Measurements from ENCODE around the gene FAM234B.

DNA sequence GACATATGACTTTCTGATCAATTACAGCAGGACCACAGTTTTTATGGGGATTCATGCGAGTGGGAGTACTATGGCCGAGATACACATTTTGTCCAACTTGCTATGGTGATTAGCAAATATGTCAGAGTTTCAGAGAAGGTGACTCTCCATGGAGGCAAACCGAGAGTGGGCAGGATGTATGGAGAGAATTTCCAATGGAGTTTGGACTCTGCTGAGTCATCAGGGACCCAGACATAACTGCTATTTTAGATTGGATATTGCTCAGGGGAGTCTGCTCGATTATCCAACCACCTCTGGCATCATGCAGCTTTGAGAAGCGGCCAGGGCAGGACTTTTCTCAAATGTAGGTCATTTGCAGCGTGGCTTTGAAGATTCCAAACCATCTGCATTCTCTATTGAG is 68.8 kb downstream of the FAM234B start:
- no peak for TF ChIP-seq POLR2A (IDR thresholded peaks at IDR 0.05; ENCODE audit: low read length)
- TF ChIP-seq GATA1 (IDR thresholded peaks at IDR 0.05; ENCODE audit: low read depth, low read length) = no peak
